Glutamatergic neuron (in vitro differentiated cells): ENCODE results near the gene CLEC16A. TPM values are rescaled to one million over a fixed set of nuclear protein-coding genes. Genes with fewer than 3 reads are reported as not detected.

Experiments used
- DNase-seq: peaks from one replicate; pipeline ENCODE4 v3.0.0; 2022
- H3K27ac Mint-ChIP-seq: one replicate; pipeline ENCODE4 v1.8.0; 2020; ENCODE audit warnings: mild to moderate bottlenecking, mixed read lengths, inconsistent platforms; ENCODE audit not compliant: unreplicated experiment
- H3K27me3 Mint-ChIP-seq: one replicate; pipeline ENCODE4 v1.8.0; 2020; ENCODE audit warnings: mild to moderate bottlenecking, moderate library complexity, mixed read lengths, inconsistent platforms; ENCODE audit not compliant: unreplicated experiment
- H3K36me3 Mint-ChIP-seq: one replicate; pipeline ENCODE4 v1.8.0; 2020; ENCODE audit warnings: mild to moderate bottlenecking, mixed read lengths, inconsistent platforms; ENCODE audit not compliant: unreplicated experiment
- H3K4me1 Mint-ChIP-seq: one replicate; pipeline ENCODE4 v1.8.0; 2020; ENCODE audit warnings: mild to moderate bottlenecking, low read depth, mixed read lengths, inconsistent platforms; ENCODE audit not compliant: unreplicated experiment
- H3K4me3 Mint-ChIP-seq: one replicate; pipeline ENCODE4 v1.8.0; 2020; ENCODE audit warnings: mild to moderate bottlenecking, mixed read lengths, inconsistent platforms; ENCODE audit not compliant: unreplicated experiment
- H3K9me3 Mint-ChIP-seq: one replicate; pipeline ENCODE4 v1.8.0; 2020; ENCODE audit warnings: mild to moderate bottlenecking, moderate library complexity, mixed read lengths, inconsistent platforms; ENCODE audit not compliant: unreplicated experiment
- total RNA-seq: library from RNA; stranded (reverse); fragmentation: NEBNext Ultra II Directional; extraction: Animal tissue kit (Norgen Biotek cat#: 25700); gene quantifications from one replicate; pipeline ENCODE4 v1.2.1, GENCODE V29; 2021; ENCODE audit not compliant: unreplicated experiment
- TF ChIP-seq, protein P1 (sequence below): fragments of 200-600 bp; sonication (generic); IDR thresholded peaks from one replicate; pipeline ENCODE4 v1.5.0; 2021; ENCODE audit not compliant: partially characterized antibody, unreplicated experiment

CLEC16A gene
- total RNA-seq, 1 donor from 2014 or later = 43.0 TPM

- peaks cover 24% of the 10 kb centered on the region for H3K4me1 Mint-ChIP-seq
- no peak for DNase-seq
- H3K27me3 Mint-ChIP-seq = peaks cover 3% of the 10 kb centered on the region
- TF ChIP-seq, protein P1, sequence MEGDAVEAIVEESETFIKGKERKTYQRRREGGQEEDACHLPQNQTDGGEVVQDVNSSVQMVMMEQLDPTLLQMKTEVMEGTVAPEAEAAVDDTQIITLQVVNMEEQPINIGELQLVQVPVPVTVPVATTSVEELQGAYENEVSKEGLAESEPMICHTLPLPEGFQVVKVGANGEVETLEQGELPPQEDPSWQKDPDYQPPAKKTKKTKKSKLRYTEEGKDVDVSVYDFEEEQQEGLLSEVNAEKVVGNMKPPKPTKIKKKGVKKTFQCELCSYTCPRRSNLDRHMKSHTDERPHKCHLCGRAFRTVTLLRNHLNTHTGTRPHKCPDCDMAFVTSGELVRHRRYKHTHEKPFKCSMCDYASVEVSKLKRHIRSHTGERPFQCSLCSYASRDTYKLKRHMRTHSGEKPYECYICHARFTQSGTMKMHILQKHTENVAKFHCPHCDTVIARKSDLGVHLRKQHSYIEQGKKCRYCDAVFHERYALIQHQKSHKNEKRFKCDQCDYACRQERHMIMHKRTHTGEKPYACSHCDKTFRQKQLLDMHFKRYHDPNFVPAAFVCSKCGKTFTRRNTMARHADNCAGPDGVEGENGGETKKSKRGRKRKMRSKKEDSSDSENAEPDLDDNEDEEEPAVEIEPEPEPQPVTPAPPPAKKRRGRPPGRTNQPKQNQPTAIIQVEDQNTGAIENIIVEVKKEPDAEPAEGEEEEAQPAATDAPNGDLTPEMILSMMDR = no peak
- H3K27ac Mint-ChIP-seq = no peak overlapping the region
- H3K4me3 Mint-ChIP-seq = no peak overlapping the region
- peaks cover 4% of the 10 kb centered on the region for H3K9me3 Mint-ChIP-seq
- H3K36me3 Mint-ChIP-seq = no peaks in the 10 kb centered on the region
Observed at GRCh38 chr16:10968498-10968897, 24.1 kb downstream of the CLEC16A start.

GRCh38 chr16:10969615-10970014 is 25.3 kb downstream of the CLEC16A start:
- no peak for DNase-seq
- H3K27me3 Mint-ChIP-seq = peaks cover 3% of the 10 kb centered on the region
- H3K36me3 Mint-ChIP-seq = no peaks in the 10 kb centered on the region
- TF ChIP-seq, protein P1 = no peak
- H3K4me1 Mint-ChIP-seq = peaks cover 19% of the 10 kb centered on the region
- H3K9me3 Mint-ChIP-seq = peaks cover 4% of the 10 kb centered on the region
- no peak overlapping the region for H3K4me3 Mint-ChIP-seq
- H3K27ac Mint-ChIP-seq = no peak overlapping the region

GRCh38 chr16:10970065-10970464 is 25.7 kb downstream of the CLEC16A start:
- Mint-ChIP-seq H3K27me3 (no peaks in the 10 kb centered on the region), H3K9me3 (peaks cover 4% of the 10 kb centered on the region)
- no peak for DNase-seq

DNA sequence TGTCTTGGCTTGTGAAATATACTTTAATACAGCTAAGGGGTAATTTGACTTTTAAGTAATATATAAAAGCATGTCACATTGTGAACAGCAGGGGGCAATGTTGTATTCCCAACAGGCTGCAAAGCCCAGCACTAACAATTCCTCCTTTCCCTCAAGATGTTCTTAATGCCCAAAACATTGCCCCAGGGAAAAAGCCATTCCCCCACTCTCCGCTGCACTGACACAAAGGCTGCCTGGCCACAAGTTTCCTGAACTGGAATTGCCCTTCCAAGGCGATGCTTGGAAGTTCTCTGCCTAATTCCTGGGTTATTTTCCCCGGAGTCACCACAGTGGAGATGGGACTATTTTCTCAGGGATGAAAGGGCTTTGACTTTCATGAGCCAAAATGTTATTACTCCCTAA is 27.2 kb downstream of the CLEC16A start:
- Mint-ChIP-seq H3K36me3 (no peaks in the 10 kb centered on the region), H3K27me3 (peaks cover 2% of the 10 kb centered on the region), H3K4me1 (peaks cover 18% of the 10 kb centered on the region), H3K9me3 (peaks cover 4% of the 10 kb centered on the region), H3K4me3 (no peak overlapping the region), H3K27ac (no peak overlapping the region)
- TF ChIP-seq, protein P1 = peak; percentile 93
- peak; percentile 39 for DNase-seq

More at GRCh38 chr16:10970065-10970464, 25.7 kb downstream of the CLEC16A start:
- TF ChIP-seq, protein P1 = no peak
- H3K27ac Mint-ChIP-seq = no peak overlapping the region
- peaks cover 15% of the 10 kb centered on the region for H3K4me1 Mint-ChIP-seq
- no peaks in the 10 kb centered on the region for H3K36me3 Mint-ChIP-seq
- no peak overlapping the region for H3K4me3 Mint-ChIP-seq

- TF ChIP-seq, protein P1 = no peak
- Mint-ChIP-seq H3K9me3 (peaks cover 4% of the 10 kb centered on the region), H3K4me1 (peaks cover 24% of the 10 kb centered on the region), H3K4me3 (peak overlapping the region; percentile 1), H3K27me3 (peaks cover 2% of the 10 kb centered on the region), H3K27ac (no peak overlapping the region), H3K36me3 (no peaks in the 10 kb centered on the region)
- DNase-seq = no peak
Observed at GRCh38 chr16:10972108-10972818, 27.9 kb downstream of the CLEC16A start.
